Measurements from ENCODE around the gene RCVRN.

The RCVRN gene

GRCh38 chr17:9931144-9931741 is 26.2 kb upstream of the RCVRN start:
- no peak for TF ChIP-seq CTCF (IDR thresholded peaks at IDR 0.05)

GRCh38 chr17:9929871-9930270 is 24.8 kb upstream of the RCVRN start:
- TF ChIP-seq CTCF (IDR thresholded peaks at IDR 0.05): no peak

- peak; percentile 73 for TF ChIP-seq CTCF (IDR thresholded peaks at IDR 0.05)
Measured at GRCh38 chr17:9928601-9929333, 23.7 kb upstream of the RCVRN start.

- no peak for TF ChIP-seq CTCF (IDR thresholded peaks at IDR 0.05)
Measured at GRCh38 chr17:9926150-9926804, 21.2 kb upstream of the RCVRN start.

GRCh38 chr17:9925457-9925856 is 20.4 kb upstream of the RCVRN start:
- TF ChIP-seq CTCF (IDR thresholded peaks at IDR 0.05): no peak

GRCh38 chr17:9924735-9925191 is 19.7 kb upstream of the RCVRN start:
- TF ChIP-seq CTCF (IDR thresholded peaks at IDR 0.05): peak; percentile 77

- no peak for TF ChIP-seq CTCF (IDR thresholded peaks at IDR 0.05)
Measured at GRCh38 chr17:9922012-9922848, 17.2 kb upstream of the RCVRN start.

All from LNCAP (cell line).